Stimulated activated CD8-positive, alpha-beta memory T cell treated with anti-CD3 and anti-CD28 coated beads, Interleukin-7, amount 100 ng/mL, for 48 hours (primary cell): ENCODE data around the gene CDH13.

Experiments used
- DNase-seq, 2 donors: peaks; one replicate each; pipeline ENCODE4 v3.0.0-alpha.2; 2020; ENCODE audit warnings: low read depth in 1 of 2; ENCODE audit errors: extremely low read depth in 1 of 2

The CDH13 gene

DNA sequence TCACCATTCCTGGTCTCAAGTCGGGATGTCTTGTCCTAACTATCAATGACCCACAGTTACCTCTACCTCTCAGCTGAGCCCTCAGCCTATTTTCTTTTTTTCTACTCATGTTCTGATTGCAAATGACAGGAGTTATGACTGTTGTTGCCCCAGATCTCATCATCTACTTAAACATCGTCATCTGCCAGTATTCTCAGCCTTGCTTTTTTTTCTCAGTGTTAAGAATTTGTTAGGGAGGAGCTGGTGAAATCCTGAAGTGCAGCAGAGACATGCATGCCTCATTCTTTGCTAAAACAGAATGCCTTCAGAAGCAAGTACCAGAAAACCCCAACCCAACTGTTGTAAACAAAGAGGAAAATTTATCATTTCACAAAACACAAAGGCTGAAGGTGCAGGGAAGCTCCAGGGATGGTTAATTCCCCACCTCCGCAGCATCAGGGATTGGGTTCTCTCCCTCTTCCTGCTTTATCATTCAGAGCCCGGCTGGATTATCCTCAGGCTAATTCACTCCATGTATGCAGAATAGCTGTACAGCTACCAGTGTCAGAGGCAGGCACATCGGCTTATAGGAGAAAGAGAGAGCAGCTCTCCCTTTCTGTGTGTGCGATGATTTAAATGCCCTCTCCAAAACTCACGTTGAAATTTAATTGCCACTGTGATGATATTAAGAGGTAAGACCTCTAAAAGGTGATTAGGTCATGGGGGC is 640.2 kb downstream of the CDH13 start:
- no peak for DNase-seq

DNA sequence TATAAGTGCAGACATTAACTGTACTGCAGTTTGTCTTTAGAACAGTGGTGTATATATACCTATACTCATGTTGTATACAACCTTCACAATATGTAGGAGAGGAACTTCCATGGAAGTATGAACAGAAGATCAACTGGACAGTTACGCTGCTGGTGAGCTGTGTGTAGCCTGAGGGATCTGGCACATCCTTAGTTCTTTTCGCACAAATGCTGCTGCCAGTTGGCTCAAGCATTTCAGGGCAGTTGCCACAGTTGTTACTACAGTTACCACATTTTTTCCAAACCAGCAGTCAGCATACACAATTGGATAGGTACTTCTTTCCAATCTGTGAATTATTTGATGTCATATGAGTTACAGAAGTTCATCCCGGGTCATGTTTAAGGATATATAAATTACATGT is 641.4 kb downstream of the CDH13 start:
- no peak for DNase-seq

DNA sequence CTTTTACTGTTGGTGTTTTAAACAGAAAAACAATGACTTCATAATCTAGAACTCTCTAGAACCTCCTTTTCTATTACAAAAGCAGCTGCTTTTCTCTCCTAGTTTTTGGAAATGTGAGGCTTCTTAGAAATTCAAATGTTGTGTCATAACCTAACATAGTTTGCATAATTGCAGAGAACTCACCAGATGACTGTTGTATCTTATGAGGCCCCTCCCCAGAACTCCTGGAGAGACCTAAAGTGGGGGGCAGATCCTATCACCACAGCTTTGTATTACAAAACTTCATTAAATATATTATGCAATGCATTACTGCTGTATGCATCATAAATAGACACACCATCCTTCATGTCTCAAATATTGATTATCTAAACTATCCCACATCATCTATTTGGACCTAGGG is 642.3 kb downstream of the CDH13 start:
- no peak for DNase-seq

DNA sequence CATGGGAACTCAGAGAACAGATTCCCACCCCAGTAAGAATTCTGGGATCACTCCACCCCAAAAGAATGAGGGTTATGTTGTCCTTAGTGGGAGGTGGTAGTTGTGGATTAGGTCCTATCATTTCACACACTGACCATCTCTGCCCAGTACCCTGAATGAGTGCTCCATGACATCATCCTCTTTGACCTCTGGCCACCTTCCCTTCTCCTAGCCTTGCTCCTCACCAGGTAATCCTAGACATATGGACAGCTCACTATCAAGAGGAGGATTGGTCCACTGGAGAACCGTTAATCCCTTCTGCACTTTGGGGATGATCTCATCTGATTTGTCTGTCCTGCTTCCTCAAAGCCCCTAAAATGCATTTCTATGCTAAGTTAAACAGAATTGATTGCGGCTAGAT is 642.8 kb downstream of the CDH13 start:
- DNase-seq, result no peak

DNA sequence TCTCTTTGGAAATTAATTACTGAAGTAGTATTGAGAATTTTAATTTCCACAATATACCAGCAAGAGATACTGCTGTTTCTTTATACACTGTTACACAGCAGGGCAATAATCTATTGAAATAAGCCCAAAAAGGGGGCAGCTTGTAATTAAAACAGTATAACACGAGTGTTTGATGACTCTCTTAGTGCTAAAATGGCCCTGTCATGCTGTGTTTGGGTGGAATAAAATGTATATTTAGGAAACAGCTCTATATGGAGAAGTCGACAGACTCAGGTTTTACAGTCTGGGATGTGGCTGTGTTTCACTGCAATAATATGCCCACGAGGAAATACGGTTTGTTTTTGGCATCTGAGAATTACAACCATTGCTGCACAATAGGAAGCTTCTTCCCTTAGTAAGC is 643.3 kb downstream of the CDH13 start:
- DNase-seq, result no peak

DNA sequence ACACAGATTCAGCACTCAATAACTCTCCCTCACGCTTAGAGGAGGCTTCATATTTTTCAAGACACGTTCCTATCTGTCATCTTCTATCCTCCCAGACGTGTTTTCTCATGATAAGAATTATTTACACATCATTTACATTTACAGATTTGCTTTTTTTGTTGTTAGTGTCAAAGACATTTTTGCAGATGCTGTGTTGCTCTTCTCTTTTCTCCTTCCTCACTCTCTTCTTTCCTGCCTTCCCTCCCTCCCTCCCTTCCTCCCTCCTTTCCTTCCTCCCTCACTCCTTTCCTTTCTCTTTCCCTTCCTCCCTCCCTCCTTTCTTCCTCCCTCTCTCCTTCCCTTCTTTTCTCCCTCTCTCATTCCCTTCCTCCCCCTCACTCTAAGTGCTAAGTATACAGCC is 643.9 kb downstream of the CDH13 start:
- no peak for DNase-seq

DNA sequence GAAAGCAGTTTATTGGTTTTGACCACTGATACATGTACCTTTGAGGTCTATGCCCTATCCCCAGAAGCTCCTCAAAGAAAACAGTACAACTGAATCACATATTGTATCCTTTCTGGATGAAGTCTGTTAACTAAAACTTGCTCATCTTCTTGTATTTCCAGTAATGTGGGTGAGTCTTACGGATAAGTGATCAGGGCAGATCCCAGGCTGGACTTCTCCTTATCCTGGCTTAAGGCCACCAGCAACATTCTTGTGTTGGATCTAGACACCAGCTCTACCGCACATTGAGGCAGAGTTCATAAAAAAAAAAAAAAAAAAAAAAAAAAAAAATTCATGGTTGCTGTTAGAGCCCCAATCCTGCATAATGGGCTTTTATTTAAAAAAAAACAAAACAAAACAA is 644.4 kb downstream of the CDH13 start:
- no peak for DNase-seq

DNA sequence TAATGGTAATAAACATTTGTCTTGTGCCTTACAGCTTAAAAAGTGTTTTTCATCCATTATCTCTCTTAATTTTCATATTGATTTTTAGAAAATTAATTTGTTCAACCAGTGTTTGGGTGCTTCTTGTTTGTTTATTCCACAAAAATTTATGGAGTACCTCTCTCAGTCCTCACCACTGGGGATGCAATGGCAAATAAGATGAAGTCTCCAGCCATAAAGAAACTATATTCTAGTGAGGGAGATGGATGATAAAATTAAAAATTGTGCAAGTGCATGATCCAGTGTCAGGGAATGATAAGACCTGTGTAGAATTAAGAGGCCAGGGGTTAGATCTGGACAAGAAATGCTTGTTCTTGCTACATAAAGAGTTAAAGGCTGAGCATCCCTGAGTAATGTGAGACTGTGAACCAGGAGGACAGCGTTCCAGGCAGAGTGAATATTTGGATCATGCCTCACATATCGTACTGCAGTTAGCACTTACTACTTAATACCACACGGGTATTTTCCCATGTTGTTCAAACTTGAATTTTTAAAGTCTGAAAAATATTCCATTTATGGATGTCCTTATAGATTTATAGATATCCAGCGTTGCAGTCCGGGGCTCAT is 645.3 kb downstream of the CDH13 start:
- DNase-seq, result no peak

DNA sequence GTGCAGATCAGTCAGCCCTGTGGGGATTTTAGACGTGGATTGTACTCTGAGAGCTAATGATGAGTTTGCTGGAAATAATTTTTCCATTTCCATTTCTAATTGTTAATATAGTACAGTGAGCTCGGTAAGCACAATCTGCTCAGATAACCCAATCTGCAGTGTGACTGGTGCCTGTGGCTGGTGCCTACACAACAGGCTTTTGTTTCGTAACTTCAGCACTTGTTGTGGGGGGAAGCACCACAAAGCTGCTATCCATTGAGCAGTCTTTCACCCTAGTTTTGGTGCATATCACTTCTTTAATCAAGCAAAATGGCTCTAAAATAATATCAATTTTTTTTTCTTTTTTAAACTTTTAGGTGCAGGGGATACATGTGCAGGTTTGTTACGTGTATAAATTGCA is 646.1 kb downstream of the CDH13 start:
- no peak for DNase-seq

DNA sequence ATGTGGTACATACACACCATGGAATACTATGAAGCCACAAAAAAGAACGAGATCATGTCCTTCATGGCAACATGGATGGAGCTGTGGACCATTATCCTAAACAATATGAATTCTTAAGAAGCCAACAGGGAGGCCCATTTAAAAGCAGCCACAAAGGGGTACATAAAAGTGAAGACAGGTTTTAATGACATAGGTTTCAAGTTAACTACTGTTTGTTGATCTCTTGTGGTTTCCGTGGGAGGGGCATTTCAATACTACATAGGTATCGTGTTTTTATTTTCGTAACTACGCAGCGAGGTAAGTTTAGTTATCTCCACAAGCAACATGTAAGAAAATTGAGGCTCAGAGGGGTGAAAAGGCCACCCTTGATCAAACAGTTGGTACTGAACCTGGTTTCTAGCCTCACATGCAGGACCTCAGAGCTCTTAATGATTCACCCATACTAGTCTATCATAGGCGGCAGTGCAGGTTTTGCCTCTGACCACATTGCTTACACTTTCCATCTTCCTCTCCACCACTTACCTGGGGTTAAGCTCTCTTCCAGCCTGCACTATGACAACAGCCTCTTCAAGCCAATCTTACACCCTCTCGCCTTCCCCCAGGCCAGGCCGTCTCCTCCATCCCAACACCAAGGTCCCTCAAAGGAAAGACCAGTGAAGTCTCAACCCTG is 646.9 kb downstream of the CDH13 start:
- no peak for DNase-seq

DNA sequence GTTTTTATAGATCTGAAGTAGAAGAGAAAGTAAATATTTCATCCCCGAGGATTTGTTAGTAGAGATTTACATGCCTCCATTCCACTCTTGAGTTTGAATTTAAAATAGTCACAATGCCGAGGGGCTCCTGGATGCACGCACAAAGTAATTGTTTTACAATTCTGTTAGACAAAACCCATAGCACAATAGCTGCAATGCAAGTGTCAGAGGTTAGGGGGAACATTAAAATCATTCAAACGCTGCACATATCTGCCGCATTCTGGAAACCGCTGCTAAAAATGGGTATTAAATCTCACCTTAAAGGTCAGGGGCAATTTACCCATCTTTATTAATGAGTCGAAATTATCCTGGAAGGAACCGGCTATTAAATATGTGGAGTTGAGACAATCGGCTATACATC is 652.5 kb downstream of the CDH13 start:
- no peak for DNase-seq

DNA sequence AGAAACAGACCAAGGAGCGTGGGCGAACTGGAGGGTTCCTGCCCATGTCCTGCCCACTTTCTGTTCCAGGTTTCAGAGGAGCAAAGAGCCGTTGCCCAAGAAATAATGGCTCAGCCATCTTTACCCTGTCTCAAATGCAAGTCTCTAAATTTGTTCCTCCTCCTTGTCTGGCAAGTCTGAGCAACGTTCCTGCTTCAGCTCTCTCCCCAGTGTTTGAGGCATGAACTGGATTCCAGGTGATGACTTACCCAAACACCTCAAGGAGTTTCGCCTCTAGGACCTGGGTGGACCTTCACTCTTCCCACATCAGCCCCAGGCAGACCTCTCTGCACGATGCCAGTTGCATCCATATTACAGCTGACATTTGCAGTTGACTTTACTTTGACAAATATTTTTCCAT is 659.2 kb downstream of the CDH13 start:
- DNase-seq, result no peak

DNA sequence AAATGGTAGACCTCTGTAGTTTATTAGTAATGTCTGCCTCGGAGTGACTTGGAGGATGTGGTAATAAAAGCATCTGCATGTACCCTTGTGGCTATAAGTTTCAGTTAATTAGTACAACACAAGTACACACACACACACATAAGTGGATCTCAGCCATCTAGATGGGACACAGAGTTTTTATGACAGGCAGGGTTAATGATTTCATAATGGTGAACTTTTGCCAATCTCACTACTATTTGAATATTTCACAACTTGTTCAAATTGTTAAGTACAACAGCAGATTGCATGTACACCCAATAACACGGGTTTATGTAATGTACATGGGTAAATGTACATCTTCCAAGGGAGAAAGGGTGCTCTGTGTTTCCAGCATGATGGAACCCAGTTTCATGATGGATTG is 669.7 kb downstream of the CDH13 start:
- no peak for DNase-seq

DNA sequence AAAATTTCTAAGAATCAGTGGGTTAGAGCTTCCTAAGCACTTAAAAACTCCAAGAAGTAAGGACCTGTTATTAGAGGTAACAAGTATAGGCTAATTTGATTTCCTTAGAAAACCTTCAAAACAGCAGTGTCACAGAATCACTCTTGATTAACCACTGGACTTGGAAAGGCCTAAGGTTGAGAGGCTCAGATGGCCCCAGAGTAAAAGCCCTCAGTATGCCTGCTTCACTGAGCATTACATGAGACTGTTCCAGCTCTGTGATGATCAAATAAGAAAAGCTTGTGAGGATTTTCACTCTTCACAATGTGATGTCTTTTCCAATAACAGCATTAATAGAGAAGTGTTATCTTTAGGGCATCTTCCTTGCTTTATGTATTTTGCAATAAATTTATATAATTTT is 671.8 kb downstream of the CDH13 start:
- no peak for DNase-seq

DNA sequence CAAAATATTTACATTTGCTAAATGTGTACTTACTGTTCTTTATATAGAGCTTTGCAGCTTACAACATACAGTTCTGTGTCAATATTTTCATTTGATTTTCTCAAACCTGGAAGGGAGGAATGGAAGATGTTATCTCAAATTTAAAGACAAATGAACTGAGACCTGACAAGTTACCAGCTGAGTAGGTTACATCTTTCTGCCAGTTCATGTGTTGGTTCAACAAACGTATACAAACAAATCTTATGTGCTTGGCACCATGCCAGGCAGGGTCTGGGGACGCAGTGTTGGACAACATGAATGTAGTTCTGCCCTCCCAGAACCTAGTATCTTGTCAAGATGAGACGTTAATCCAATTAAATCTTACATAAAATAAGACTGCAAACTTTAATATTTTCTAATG is 673.6 kb downstream of the CDH13 start:
- no peak for DNase-seq

DNA sequence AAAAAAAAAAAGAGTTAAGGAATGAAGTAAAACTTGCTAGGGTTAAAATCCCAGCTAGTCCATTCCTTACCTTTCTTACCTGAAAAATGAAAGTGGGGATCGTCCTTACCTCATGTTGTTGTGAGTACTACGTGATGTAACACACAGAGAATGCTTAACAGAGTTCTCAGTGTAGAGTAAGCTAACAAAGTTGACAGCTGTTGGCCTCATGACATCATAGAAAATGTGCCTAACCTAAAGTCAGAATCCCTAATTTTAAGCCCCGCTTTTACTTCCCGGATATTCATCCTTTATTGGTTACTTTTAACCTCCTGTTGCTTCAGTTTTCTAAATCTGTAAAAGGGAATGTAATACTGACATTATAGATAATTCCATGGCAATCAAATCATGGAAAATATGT is 675.2 kb downstream of the CDH13 start:
- no peak for DNase-seq

DNA sequence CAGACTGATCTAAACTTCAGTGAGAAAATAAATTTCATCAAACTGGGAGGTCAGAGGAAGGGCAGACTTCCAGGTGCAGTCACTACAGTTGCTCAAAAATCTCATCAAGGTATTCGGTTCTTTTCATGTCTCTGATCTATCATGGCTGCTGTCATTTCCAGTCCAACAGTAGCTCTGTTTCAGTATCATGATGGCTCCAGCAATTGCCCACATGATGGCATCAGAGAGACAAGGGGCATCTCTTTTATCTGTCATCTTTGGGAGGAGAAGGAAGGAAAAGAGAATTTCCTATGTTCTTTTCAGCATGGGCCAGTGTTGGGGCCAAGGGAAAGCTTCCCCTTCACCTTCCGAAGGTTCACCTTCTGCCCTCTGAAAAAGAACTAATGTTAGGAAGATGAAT is 676.1 kb downstream of the CDH13 start:
- no peak for DNase-seq

DNA sequence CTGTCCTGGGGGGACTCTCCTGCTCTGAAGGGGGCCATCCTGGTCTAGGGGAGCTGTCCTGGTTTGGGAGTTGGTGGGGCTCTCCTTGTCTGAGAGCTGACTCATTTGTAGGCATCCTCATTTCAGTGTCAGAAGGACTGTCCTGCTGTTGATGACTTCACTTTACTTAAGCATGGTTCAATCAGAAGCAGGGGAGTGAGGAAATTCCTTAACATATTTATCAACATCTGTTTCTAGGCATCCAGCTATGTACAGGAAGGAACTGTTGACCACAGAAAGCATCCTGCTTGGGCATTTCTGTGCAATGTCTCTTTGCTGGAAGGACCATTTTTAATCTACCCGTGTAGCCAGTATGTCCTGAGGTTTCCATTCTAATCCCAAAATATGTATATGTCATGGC is 678.3 kb downstream of the CDH13 start:
- DNase-seq, result no peak

DNA sequence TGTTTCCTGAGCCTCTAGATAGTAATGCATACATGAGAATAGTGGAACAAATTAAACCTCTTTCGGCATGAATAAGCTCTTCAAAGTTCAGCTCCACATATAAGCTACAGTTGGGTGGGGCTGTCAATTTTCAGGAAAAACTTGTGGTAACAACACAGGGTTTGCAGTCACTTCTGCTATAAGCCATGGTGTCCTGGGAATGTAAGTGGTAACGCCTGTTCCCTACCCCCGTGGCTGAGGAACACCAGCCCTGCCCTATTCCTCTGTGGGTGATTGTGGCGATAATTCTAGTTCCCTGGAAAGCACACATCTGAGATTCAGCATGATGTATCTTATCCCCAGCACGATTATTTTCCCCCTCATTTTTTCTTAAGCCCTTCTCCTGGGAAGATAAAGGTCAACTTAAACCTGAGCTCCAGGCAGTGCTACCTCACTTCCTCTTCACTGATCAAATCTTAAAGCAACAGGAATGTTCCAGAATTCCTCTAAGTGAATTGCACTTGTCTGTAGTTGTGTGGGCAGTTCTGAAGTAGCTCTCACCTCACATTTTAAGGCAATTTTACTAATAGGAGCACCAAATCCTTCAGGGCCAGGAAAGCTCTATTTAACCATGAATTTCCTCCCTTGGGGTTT is 680.3 kb downstream of the CDH13 start:
- DNase-seq, result no peak

DNA sequence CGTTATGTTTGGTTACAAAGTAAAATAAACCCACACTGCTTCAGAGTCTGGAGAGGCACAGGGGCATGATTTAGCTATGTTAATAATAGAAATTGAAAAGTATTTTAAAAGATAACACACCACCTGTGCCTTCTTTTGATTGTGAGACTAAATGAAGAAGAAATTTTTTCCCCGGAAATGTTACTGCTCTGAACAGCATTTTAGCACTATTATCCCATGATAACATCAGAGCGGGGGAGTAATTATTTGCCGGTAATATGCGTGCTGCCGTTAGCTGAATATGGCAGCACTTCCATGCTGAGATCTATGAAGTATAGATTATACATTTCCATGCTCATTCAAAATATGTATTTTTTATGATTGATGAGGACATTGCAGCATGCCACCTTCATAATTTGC is 680.8 kb downstream of the CDH13 start:
- DNase-seq, result no peak

DNA sequence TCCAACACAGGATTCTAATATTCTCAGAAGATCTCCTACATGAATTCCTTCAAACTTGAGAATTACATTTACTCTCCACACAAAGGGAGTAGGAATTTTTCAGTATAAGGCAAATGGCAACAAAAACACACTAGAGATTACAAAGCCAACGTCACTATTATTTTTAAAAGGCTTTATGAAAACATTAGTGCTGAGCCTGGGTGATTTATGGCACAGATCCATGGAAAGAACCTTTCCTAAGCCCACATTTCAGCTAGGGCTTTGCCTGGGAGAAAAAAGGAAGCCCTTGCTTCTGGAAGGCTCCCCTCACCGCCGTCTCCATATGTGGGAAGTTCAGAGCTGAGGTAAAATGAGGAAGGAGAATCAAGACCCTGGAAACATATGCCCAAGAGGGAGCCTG is 681.6 kb downstream of the CDH13 start:
- no peak for DNase-seq

DNA sequence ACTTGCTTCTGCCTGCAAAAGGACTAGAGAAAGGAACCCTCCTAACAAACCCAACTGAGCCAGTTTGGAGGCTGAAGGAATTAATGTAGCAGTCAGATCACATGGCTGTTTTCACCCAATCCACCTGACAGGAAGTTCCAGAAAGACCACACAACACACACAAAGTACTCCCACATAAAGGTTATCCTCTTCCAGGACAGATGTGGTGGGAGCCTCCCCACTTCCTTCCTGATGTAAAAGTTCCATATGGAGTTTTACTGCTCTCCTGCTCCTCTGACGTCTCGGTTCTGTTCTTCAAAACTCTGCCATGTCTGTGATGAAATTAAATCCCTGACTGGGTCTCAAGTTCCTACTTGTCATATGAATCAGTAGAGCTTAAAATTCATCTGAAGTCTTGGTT is 684.0 kb downstream of the CDH13 start:
- no peak for DNase-seq
